ENCODE data around the gene SESN1. TPM values are rescaled to one million over a fixed set of nuclear protein-coding genes. Genes with fewer than 3 reads are reported as not detected.
A peak's percentile ranks its signal among the peaks of the same experiment; 100 is the strongest.

Gene SESN1
- total RNA-seq, 1 experiment from 2014 or later = 14.9 TPM

DNA sequence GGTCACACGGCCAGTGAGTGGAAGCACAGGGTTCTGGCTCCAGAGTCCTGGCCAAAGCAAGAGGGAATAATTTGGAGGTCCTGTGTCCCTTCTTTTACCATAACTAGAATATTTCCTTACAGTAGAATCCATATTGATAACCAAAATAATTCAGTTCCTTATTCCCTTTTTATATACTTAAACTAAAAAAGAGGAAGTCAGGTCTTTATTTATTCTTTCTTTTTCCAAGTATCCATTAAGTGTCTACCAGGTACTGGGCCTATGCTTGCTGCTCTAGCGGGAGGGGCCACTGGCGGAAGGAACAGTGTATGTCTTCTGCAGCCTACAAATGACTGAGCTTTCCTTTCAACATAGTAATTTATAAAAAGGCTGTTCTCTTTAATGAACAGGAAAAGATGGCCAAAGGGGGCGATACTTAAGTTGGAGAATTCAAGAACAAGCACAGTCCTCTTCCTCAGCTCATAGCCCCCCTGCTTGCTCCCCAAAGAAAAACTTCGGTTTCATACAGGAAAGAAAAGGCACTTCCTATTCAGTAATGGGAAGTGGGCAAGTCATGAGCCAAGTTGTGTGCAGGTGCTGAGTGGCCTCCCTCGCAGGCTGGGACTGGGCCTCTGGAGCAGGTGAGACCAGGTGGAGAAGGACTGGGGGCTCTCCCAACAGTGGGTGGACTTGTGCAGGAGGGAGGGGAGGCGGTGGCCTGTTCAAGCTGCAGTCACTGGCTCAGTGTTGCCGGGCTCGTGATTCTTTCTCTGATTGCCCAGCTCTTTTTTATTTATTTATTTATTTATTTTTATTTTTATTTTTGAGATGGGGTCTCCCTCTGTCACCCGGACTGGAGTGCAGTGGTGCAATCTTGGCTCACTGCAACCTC lies 135.5 kb downstream of the SESN1 start:
- in situ Hi-C loops (cut with HindIII; ENCODE audit: low pct_unique_long_range_greater_than_20kb, low sequenced_read_pairs) = no loop called here
- DNase-seq (ENCODE audit: low read depth) = no peak

- no peak for DNase-seq (ENCODE audit: low read depth)
- in situ Hi-C loops (cut with HindIII; ENCODE audit: low pct_unique_long_range_greater_than_20kb, low sequenced_read_pairs) = no loop called here
These were observed 137.4 kb downstream of the SESN1 start for GRCh38 chr6:108957221-108957620.

GRCh38 chr6:108955329-108955949 lies 139.2 kb downstream of the SESN1 start:
- in situ Hi-C loops (cut with HindIII; ENCODE audit: low pct_unique_long_range_greater_than_20kb, low sequenced_read_pairs) = no loop called here
- DNase-seq (ENCODE audit: low read depth) = no peak

DNA sequence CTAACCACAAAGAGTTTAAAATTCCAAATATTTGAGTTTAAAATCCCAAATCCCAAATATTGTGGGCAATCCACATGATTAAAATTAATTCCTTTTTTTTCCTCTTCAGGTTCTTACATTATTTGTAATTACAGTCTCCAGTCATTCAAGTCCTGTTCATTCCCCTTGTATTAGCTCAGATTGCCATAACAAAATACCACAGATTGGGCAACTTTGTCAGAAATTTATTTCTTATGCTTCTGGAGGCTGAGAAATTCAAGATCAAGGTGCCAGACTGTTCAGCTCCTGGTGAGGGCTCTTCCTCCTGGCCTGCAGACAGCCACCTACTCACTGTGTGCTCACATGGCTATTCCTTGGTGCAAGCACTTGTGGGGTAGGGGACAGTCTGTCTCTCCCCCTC lies 141.0 kb downstream of the SESN1 start:
- in situ Hi-C loops (cut with HindIII; ENCODE audit: low pct_unique_long_range_greater_than_20kb, low sequenced_read_pairs) = no loop called here

DNA sequence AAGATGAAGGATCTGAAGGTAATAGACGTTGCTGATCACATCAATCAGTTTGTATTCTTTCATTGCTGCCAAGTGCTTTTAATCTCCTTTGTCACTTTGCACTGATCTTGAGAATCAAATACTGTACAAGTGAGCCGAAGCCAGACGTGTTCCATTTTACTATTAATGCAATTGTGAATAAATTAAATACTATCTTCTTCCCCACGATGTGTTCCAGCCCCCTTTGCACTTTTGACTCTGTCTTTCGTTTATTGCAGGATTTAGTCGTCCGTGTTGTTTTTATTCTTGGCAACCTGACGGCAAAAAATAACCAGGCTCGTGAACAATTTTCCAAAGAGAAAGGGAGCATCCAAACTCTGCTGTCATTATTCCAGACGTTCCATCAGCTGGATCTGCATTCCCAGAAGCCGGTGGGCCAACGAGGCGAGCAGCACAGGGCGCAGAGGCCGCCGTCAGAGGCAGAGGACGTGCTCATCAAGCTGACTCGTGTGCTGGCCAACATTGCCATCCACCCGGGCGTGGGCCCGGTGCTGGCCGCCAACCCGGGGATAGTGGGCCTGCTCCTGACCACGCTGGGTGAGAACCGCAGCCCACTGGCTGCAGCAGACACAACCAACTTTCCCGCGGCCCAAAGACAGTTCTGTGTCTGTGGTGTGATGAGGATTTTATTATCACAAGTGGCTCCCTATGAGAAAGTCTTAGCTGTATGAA lies 141.7 kb downstream of the SESN1 start:
- in situ Hi-C loops (cut with HindIII; ENCODE audit: low pct_unique_long_range_greater_than_20kb, low sequenced_read_pairs) = no loop called here
- DNase-seq (ENCODE audit: low read depth) = no peak

More for the DNA sequence above, 141.0 kb downstream of the SESN1 start:
- no peak for DNase-seq (ENCODE audit: low read depth)

GRCh38 chr6:108951351-108951953 lies 143.2 kb downstream of the SESN1 start:
- in situ Hi-C loops (cut with HindIII; ENCODE audit: low pct_unique_long_range_greater_than_20kb, low sequenced_read_pairs) = no loop called here
- no peak for DNase-seq (ENCODE audit: low read depth)

GRCh38 chr6:108948181-108948661 lies 146.4 kb downstream of the SESN1 start:
- in situ Hi-C loops (cut with HindIII; ENCODE audit: low pct_unique_long_range_greater_than_20kb, low sequenced_read_pairs) = no loop called here
- peak; percentile 57 for DNase-seq (ENCODE audit: low read depth)

GRCh38 chr6:108947114-108947854 lies 147.4 kb downstream of the SESN1 start:
- in situ Hi-C loops (cut with HindIII; ENCODE audit: low pct_unique_long_range_greater_than_20kb, low sequenced_read_pairs) = no loop called here
- peak; percentile 80 for DNase-seq (ENCODE audit: low read depth)

GRCh38 chr6:108946695-108947094 lies 148.0 kb downstream of the SESN1 start:
- in situ Hi-C loops (cut with HindIII; ENCODE audit: low pct_unique_long_range_greater_than_20kb, low sequenced_read_pairs) = no loop called here
- DNase-seq (ENCODE audit: low read depth) = no peak

- in situ Hi-C loops (cut with HindIII; ENCODE audit: low pct_unique_long_range_greater_than_20kb, low sequenced_read_pairs) = no loop called here
These were observed 148.9 kb downstream of the SESN1 start for GRCh38 chr6:108945681-108946159.

GRCh38 chr6:108944707-108945680 lies 149.7 kb downstream of the SESN1 start:
- in situ Hi-C loops (cut with HindIII; ENCODE audit: low pct_unique_long_range_greater_than_20kb, low sequenced_read_pairs) = no loop called here
- no peak for DNase-seq (ENCODE audit: low read depth)

More at GRCh38 chr6:108945681-108946159, 148.9 kb downstream of the SESN1 start:
- no peak for DNase-seq (ENCODE audit: low read depth)

GRCh38 chr6:108944071-108944470 lies 150.6 kb downstream of the SESN1 start:
- in situ Hi-C loops (cut with HindIII; ENCODE audit: low pct_unique_long_range_greater_than_20kb, low sequenced_read_pairs) = no loop called here

GRCh38 chr6:108942556-108943492 lies 151.8 kb downstream of the SESN1 start:
- in situ Hi-C loops (cut with HindIII; ENCODE audit: low pct_unique_long_range_greater_than_20kb, low sequenced_read_pairs) = no loop called here
- DNase-seq (ENCODE audit: low read depth) = no peak

More at GRCh38 chr6:108944071-108944470, 150.6 kb downstream of the SESN1 start:
- no peak for DNase-seq (ENCODE audit: low read depth)

DNA sequence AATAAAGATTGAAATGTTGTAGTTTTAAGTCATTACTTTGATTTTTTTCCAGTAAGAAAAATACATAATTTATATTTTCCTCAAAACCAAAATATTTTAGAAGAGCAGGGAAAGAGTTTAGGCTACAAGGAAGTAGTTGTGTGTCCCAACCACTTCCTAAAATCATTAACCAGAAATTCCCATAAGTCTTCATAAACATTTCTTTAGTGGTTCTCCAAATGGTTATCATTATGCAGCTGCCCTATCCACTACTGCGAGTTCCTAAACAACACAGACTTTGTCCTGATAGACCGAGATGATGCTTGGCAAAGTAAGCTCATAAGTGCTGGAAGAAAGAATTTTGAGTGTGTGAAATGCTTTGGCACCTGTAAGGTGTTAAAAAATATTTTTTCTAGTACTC lies 152.8 kb downstream of the SESN1 start:
- no peak for DNase-seq (ENCODE audit: low read depth)
- in situ Hi-C loops (cut with HindIII; ENCODE audit: low pct_unique_long_range_greater_than_20kb, low sequenced_read_pairs) = no loop called here

GRCh38 chr6:108941281-108941680 lies 153.4 kb downstream of the SESN1 start:
- in situ Hi-C loops (cut with HindIII; ENCODE audit: low pct_unique_long_range_greater_than_20kb, low sequenced_read_pairs) = no loop called here
- no peak for DNase-seq (ENCODE audit: low read depth)

DNA sequence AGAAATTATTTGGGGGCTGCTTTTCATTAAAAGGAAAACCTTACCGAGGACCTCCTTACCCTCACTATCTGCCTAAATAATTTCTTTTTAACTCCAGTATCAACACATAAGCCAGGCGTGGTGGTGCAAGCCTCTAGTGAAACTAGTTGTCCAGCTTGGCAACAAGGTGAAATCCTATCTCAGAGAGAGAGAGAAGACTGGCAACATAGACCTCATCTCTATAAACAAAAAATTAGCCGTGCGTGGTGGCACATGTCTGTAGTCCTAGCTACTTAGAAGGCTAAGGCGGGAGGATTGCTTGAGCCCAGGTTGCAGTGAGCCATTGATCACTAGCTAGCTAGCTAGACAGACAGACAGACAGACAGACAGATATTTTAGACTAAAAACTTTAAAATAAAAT lies 153.9 kb downstream of the SESN1 start:
- in situ Hi-C loops (cut with HindIII; ENCODE audit: low pct_unique_long_range_greater_than_20kb, low sequenced_read_pairs) = no loop called here
- no peak for DNase-seq (ENCODE audit: low read depth)

All from Caki2 (cell line).